HG02588 (cell line): ENCODE measurements around the gene C6orf62.
"Not testable (repeated sequence)": the region's sequence is repeated elsewhere in the genome, so short reads cannot be mapped to it uniquely, and the experiment has no call there.

Source experiments
- ATAC-seq: cut with Tn5 transposase; IDR thresholded peaks from one replicate; pipeline ENCODE4 v1.9.1; 2021; ENCODE audit warnings: mild to moderate bottlenecking, moderate library complexity; ENCODE audit not compliant: unreplicated experiment

Gene C6orf62

GRCh38 chr6:24702720-24703282 is 16.2 kb downstream of the C6orf62 start:
- ATAC-seq = no peak

- ATAC-seq = no peak
Measured at GRCh38 chr6:24699521-24700359, 19.2 kb downstream of the C6orf62 start.

- no peak for ATAC-seq
Measured at GRCh38 chr6:24696097-24696496, 22.9 kb downstream of the C6orf62 start.

- ATAC-seq = not testable (repeated sequence)
Measured at GRCh38 chr6:24695635-24696034, 23.3 kb downstream of the C6orf62 start.

GRCh38 chr6:24694198-24694597 is 24.8 kb downstream of the C6orf62 start:
- no peak for ATAC-seq

- no peak for ATAC-seq
Measured at GRCh38 chr6:24692848-24693592, 25.9 kb downstream of the C6orf62 start.

GRCh38 chr6:24692415-24692814 is 26.5 kb downstream of the C6orf62 start:
- no peak for ATAC-seq

- no peak for ATAC-seq
Measured at GRCh38 chr6:24692003-24692402, 27.0 kb downstream of the C6orf62 start.

GRCh38 chr6:24691550-24691949 is 27.4 kb downstream of the C6orf62 start:
- ATAC-seq = no peak

GRCh38 chr6:24690593-24690992 is 28.4 kb downstream of the C6orf62 start:
- ATAC-seq = no peak

- no peak for ATAC-seq
Measured at GRCh38 chr6:24689964-24690363, 29.0 kb downstream of the C6orf62 start.

- no peak for ATAC-seq
Measured at GRCh38 chr6:24686946-24687345, 32.0 kb downstream of the C6orf62 start.

- no peak for ATAC-seq
Measured at GRCh38 chr6:24686408-24686807, 32.5 kb downstream of the C6orf62 start.

GRCh38 chr6:24683297-24684296 is 35.4 kb downstream of the C6orf62 start:
- ATAC-seq = no peak

GRCh38 chr6:24680582-24680981 is 38.4 kb downstream of the C6orf62 start:
- ATAC-seq = no peak

GRCh38 chr6:24678792-24679352 is 40.1 kb downstream of the C6orf62 start:
- ATAC-seq = not testable (repeated sequence)

GRCh38 chr6:24673625-24674024 is 45.3 kb downstream of the C6orf62 start:
- no peak for ATAC-seq

GRCh38 chr6:24672620-24673182 is 46.3 kb downstream of the C6orf62 start:
- no peak for ATAC-seq

- ATAC-seq = not testable (repeated sequence)
Measured at GRCh38 chr6:24671077-24671476, 47.9 kb downstream of the C6orf62 start.

- ATAC-seq = not testable (repeated sequence)
Measured at GRCh38 chr6:24670492-24670891, 48.5 kb downstream of the C6orf62 start.
